Measurements from ENCODE around the gene FNIP2.
"Not testable (repeated sequence)": the region's sequence is repeated elsewhere in the genome, so short reads cannot be mapped to it uniquely, and the experiment has no call there.

Gene FNIP2

GRCh38 chr4:158814207-158814606 lies 45.4 kb downstream of the FNIP2 start:
- DNase-seq (ENCODE audit: low read depth, low spot score): no peak

- DNase-seq (ENCODE audit: low read depth, low spot score): no peak
Observed at GRCh38 chr4:158814636-158815330, 46.0 kb downstream of the FNIP2 start.

GRCh38 chr4:158816955-158817354 lies 48.1 kb downstream of the FNIP2 start:
- no peak for DNase-seq (ENCODE audit: low read depth, low spot score)

GRCh38 chr4:158817562-158818296 lies 48.9 kb downstream of the FNIP2 start:
- DNase-seq (ENCODE audit: low read depth, low spot score): no peak

GRCh38 chr4:158818560-158819140 lies 49.8 kb downstream of the FNIP2 start:
- DNase-seq (ENCODE audit: low read depth, low spot score): no peak

- DNase-seq (ENCODE audit: low read depth, low spot score): no peak
Observed at GRCh38 chr4:158819942-158820786, 51.3 kb downstream of the FNIP2 start.

- no peak for DNase-seq (ENCODE audit: low read depth, low spot score)
Observed at GRCh38 chr4:158821228-158821971, 52.6 kb downstream of the FNIP2 start.

- no peak for DNase-seq (ENCODE audit: low read depth, low spot score)
Observed at GRCh38 chr4:158822348-158822747, 53.5 kb downstream of the FNIP2 start.

- DNase-seq (ENCODE audit: low read depth, low spot score): no peak
Observed at GRCh38 chr4:158823461-158823873, 54.6 kb downstream of the FNIP2 start.

- DNase-seq (ENCODE audit: low read depth, low spot score): no peak
Observed at GRCh38 chr4:158824425-158825274, 55.8 kb downstream of the FNIP2 start.

GRCh38 chr4:158825433-158826036 lies 56.7 kb downstream of the FNIP2 start:
- no peak for DNase-seq (ENCODE audit: low read depth, low spot score)

GRCh38 chr4:158826057-158826456 lies 57.2 kb downstream of the FNIP2 start:
- no peak for DNase-seq (ENCODE audit: low read depth, low spot score)

GRCh38 chr4:158826882-158827281 lies 58.1 kb downstream of the FNIP2 start:
- no peak for DNase-seq (ENCODE audit: low read depth, low spot score)

- no peak for DNase-seq (ENCODE audit: low read depth, low spot score)
Observed at GRCh38 chr4:158827543-158827981, 58.7 kb downstream of the FNIP2 start.

GRCh38 chr4:158828151-158828550 lies 59.3 kb downstream of the FNIP2 start:
- DNase-seq (ENCODE audit: low read depth, low spot score): not testable (repeated sequence)

- DNase-seq (ENCODE audit: low read depth, low spot score): no peak
Observed at GRCh38 chr4:158829254-158829653, 60.4 kb downstream of the FNIP2 start.

- DNase-seq (ENCODE audit: low read depth, low spot score): no peak
Observed at GRCh38 chr4:158833602-158834001, 64.8 kb downstream of the FNIP2 start.

- no peak for DNase-seq (ENCODE audit: low read depth, low spot score)
Observed at GRCh38 chr4:158835226-158836001, 66.6 kb downstream of the FNIP2 start.

GRCh38 chr4:158836002-158836369 lies 67.2 kb downstream of the FNIP2 start:
- DNase-seq (ENCODE audit: low read depth, low spot score): no peak

All from iPS DF 19.7 (cell line).